H1 (cell line): Measurements from ENCODE around the gene ELFN2. TPM values are rescaled to one million over a fixed set of nuclear protein-coding genes. Genes with fewer than 3 reads are reported as not detected.
A peak's percentile ranks its signal among the peaks of the same experiment; 100 is the strongest.

ENCODE experiments used
- CTCF ChIA-PET: fragments of 300-600 bp; sonication (Branson Sonifier 250); formaldehyde crosslinking; loops from one replicate; lab custom pipeline; 2021; ENCODE audit not compliant: partially characterized antibody; lab: Charles Lee
- POLR2A ChIA-PET: fragments of 300-600 bp; sonication (Branson Sonifier 250); formaldehyde crosslinking; loops from one replicate; lab custom pipeline; 2021; ENCODE audit warnings: inconsistent platforms; ENCODE audit not compliant: partially characterized antibody; lab: Charles Lee
- DNase-seq, 2 experiments: peaks; one replicate each; pipeline versions ENCODE4 v3.0.0 to v3.0.0-alpha.2; 2010 to 2022; ENCODE audit warnings: low spot score in 2 of 2, low read depth in 1 of 2, mixed read lengths in 1 of 2
- FAIRE-seq: peaks from 2 replicates; lab custom pipeline; 2011; peaks lifted over from hg19 to GRCh38; lab: Jason Lieb, UNC
- H2AFZ ChIP-seq: 2 replicates; pipeline ENCODE4 v1.8.1; 2012; ENCODE audit warnings: low read length, inconsistent platforms
- H2AK5ac ChIP-seq: 2 replicates; pipeline ENCODE4 v1.6.1; 2013; ENCODE audit warnings: low read depth, low read length
- H2BK120ac ChIP-seq: replicated peaks from 2 replicates; pipeline ENCODE3; 2013; ENCODE audit warnings: low read depth, low read length, inconsistent platforms
- H2BK12ac ChIP-seq: 2 replicates; pipeline ENCODE4 v1.6.1; 2013; ENCODE audit warnings: low read depth, low read length
- H2BK15ac ChIP-seq: 2 replicates; pipeline ENCODE4 v1.6.1; 2013; ENCODE audit warnings: low read length
- H2BK20ac ChIP-seq: 2 replicates; pipeline ENCODE4 v1.6.1; 2013; ENCODE audit warnings: low read length
- H2BK5ac ChIP-seq: 2 replicates; pipeline ENCODE4 v1.6.1; 2013; ENCODE audit warnings: low read depth, low read length
- H3K14ac ChIP-seq: 2 replicates; pipeline ENCODE4 v1.6.1; 2013; ENCODE audit warnings: inconsistent platforms; ENCODE audit not compliant: insufficient read length
- H3K18ac ChIP-seq: 2 replicates; pipeline ENCODE4 v1.6.1; 2013; ENCODE audit warnings: low read length; ENCODE audit errors: extremely low read depth
- H3K23ac ChIP-seq: 2 replicates; pipeline ENCODE4 v1.6.1; 2013; ENCODE audit warnings: inconsistent platforms; ENCODE audit not compliant: insufficient read length
- H3K23me2 ChIP-seq: 2 replicates; pipeline ENCODE4 v1.6.1; 2013; ENCODE audit warnings: low read depth, low read length
- H3K27ac ChIP-seq: 2 replicates; pipeline ENCODE4 v1.6.1; 2011; ENCODE audit warnings: low read depth, low read length, inconsistent platforms
- H3K27me3 ChIP-seq, 4 experiments: replicated peaks in 1 of 4; 1 replicate in 1 of 4; 2 replicates in 3 of 4; pipeline versions ENCODE4 v1.6.1 to v1.8.1; 2011 to 2013; ENCODE audit warnings: low read length in 3 of 4, mild to moderate bottlenecking in 3 of 4, inconsistent platforms in 2 of 4, mixed read lengths in 2 of 4, moderate library complexity in 1 of 4; ENCODE audit not compliant: control insufficient read depth in 3 of 4, insufficient read depth in 3 of 4; ENCODE audit errors: extremely low read depth in 1 of 4
- H3K36me3 ChIP-seq, 4 experiments: 2 replicates each; pipeline versions ENCODE4 v1.6.1 to v1.8.1; 2011 to 2013; ENCODE audit warnings: mild to moderate bottlenecking in 4 of 4, low read length in 3 of 4, moderate library complexity in 2 of 4, control low read depth in 1 of 4, inconsistent platforms in 1 of 4; ENCODE audit not compliant: insufficient read depth in 4 of 4, control insufficient read depth in 2 of 4
- H3K4ac ChIP-seq: replicated peaks from 2 replicates; pipeline ENCODE3; 2013; ENCODE audit warnings: low read length, low read depth, mixed read lengths, inconsistent platforms; ENCODE audit not compliant: insufficient read length
- H3K4me1 ChIP-seq, 4 experiments: replicated peaks in 1 of 4; 1 replicate in 1 of 4; 2 replicates in 3 of 4; pipeline versions ENCODE4 v1.6.1 to v1.8.1; 2011 to 2013; ENCODE audit warnings: low read length in 3 of 4, inconsistent platforms in 2 of 4, mixed read lengths in 1 of 4; ENCODE audit not compliant: insufficient read depth in 4 of 4, control insufficient read depth in 3 of 4
- H3K4me2 ChIP-seq, 2 experiments: 2 replicates each; pipeline versions ENCODE4 v1.6.1 to v1.8.1; 2011 to 2013; ENCODE audit warnings: low read depth in 2 of 2, low read length in 2 of 2, control low read depth in 1 of 2, inconsistent platforms in 1 of 2, mild to moderate bottlenecking in 1 of 2; ENCODE audit not compliant: insufficient read depth in 1 of 2
- H3K4me3 ChIP-seq, 4 experiments: fragments of 200-600, 300-600 bp in 1 of 4; sonication (generic), shearing (Covaris generic), sonication (Bioruptor Twin) in 1 of 4; 2 replicates each; pipeline versions ENCODE4 v1.5.1 to v1.8.1; 2011 to 2016; ENCODE audit warnings: low read length in 4 of 4, low read depth in 3 of 4, control low read depth in 2 of 4, inconsistent platforms in 2 of 4, mild to moderate bottlenecking in 2 of 4, mixed read lengths in 1 of 4, moderate library complexity in 1 of 4; ENCODE audit not compliant: insufficient read depth in 2 of 4; ENCODE audit errors: extremely low read depth in 1 of 4
- H3K56ac ChIP-seq: replicated peaks from 2 replicates; pipeline ENCODE3; 2013; ENCODE audit warnings: low read depth, mild to moderate bottlenecking, mixed read lengths, low read length, inconsistent platforms; ENCODE audit not compliant: insufficient read length
- H3K79me1 ChIP-seq: 2 replicates; pipeline ENCODE4 v1.6.1; 2013; ENCODE audit warnings: low read depth, low read length, control low read depth
- H3K79me2 ChIP-seq, 2 experiments: 2 replicates each; pipeline versions ENCODE4 v1.6.1 to v1.8.1; 2012 to 2013; ENCODE audit warnings: low read length in 2 of 2, mild to moderate bottlenecking in 2 of 2, inconsistent platforms in 1 of 2; ENCODE audit not compliant: insufficient read depth in 2 of 2, control insufficient read depth in 1 of 2
- H3K9ac ChIP-seq, 4 experiments: replicated peaks in 1 of 4; 1 replicate in 1 of 4; 2 replicates in 3 of 4; pipeline versions ENCODE4 v1.6.1 to v1.8.1; 2011 to 2013; ENCODE audit warnings: low read depth in 3 of 4, low read length in 3 of 4, control low read depth in 2 of 4, mild to moderate bottlenecking in 2 of 4, moderate library complexity in 2 of 4, inconsistent platforms in 1 of 4; ENCODE audit errors: extremely low read depth in 1 of 4
- H3K9me3 ChIP-seq, 2 experiments: 2 replicates each; pipeline versions ENCODE4 v1.6.1 to v1.8.1; 2012 to 2013; ENCODE audit warnings: mild to moderate bottlenecking in 2 of 2, moderate library complexity in 2 of 2, control low read depth in 1 of 2, inconsistent platforms in 1 of 2, low read depth in 1 of 2, low read length in 1 of 2, mixed read lengths in 1 of 2; ENCODE audit not compliant: insufficient read depth in 2 of 2
- H4K20me1 ChIP-seq, 2 experiments: replicated peaks in 1 of 2; 2 replicates each; pipeline versions ENCODE3 to v1.8.1; 2011 to 2013; ENCODE audit warnings: inconsistent platforms in 2 of 2, low read length in 2 of 2, mild to moderate bottlenecking in 1 of 2; ENCODE audit not compliant: insufficient read depth in 2 of 2, control insufficient read depth in 1 of 2
- H4K5ac ChIP-seq: 2 replicates; pipeline ENCODE4 v1.6.1; 2013; ENCODE audit warnings: low read length, low read depth, mixed read lengths, inconsistent platforms; ENCODE audit not compliant: insufficient read length
- H4K8ac ChIP-seq: 2 replicates; pipeline ENCODE4 v1.8.0; 2013; ENCODE audit warnings: mild to moderate bottlenecking, moderate library complexity, low read length, inconsistent platforms; ENCODE audit not compliant: insufficient read depth; ENCODE audit errors: extremely low read depth
- H4K91ac ChIP-seq: replicated peaks from 2 replicates; pipeline ENCODE3; 2013; ENCODE audit warnings: low read length, mixed read lengths, inconsistent platforms; ENCODE audit not compliant: insufficient read length
- KDM1A ChIP-seq: fragments of 200-600, 300-600 bp; sonication (generic); IDR thresholded peaks from 2 replicates; pipeline ENCODE4 v1.7.1; 2016; ENCODE audit warnings: mild to moderate bottlenecking, low read length, borderline replicate concordance
- SP2 ChIP-seq: IDR thresholded peaks from 2 replicates; pipeline ENCODE4 v1.6.1; 2012; ENCODE audit warnings: mild to moderate bottlenecking, low read length, inconsistent platforms
- WGBS, 2 experiments: shearing (Covaris generic) in 1 of 2; methylation state at CpG; one replicate each; pipeline versions ENCODE4 v1.1.6 to v1.1.7; 2013 to 2015; ENCODE audit warnings: low lambda C conversion rate in 2 of 2, mixed read lengths in 2 of 2, inconsistent platforms in 1 of 2, low coverage in 1 of 2, missing lambda C conversion rate in 1 of 2; ENCODE audit not compliant: insufficient replicate concordance in 2 of 2, insufficient coverage in 1 of 2, insufficient read length in 1 of 2; ENCODE audit errors: extremely low coverage in 1 of 2, missing lambda C conversion rate in 1 of 2; 5-methylcytosine and 5-hydroxymethylcytosine counted together
- polyA plus RNA-seq, 7 experiments: library from polyadenylated mRNA; depleted of rRNA in 3 of 7; stranded (reverse) in 5 of 7; unstranded in 2 of 7; fragments of >200 nt in 5 of 7; fragments of 200-250 nt in 2 of 7; gene quantifications; 1 replicate in 5 of 7; 2 replicates in 1 of 7; 4 replicates in 1 of 7; pipeline versions ENCODE4 v1.2.1 to v1.2.3, GENCODE V29; 2011 to 2013; ENCODE audit warnings: missing spikeins in 2 of 7, mixed read lengths in 2 of 7
- total RNA-seq: library from RNA; stranded (reverse); fragmentation: NEBNext Ultra II Directional; extraction: Animal tissue kit (Norgen Biotek cat#: 25700); gene quantifications from 2 replicates; pipeline ENCODE4 v1.2.1, GENCODE V29; 2021

The ELFN2 gene
- total and polyA plus RNA-seq, 2 of the 8 experiments (the other 6 are each of a cell fraction or from before 2014, with no cell fraction given) = 0.63 to 0.88 TPM

GRCh38 chr22:37342065-37342464 lies 85.2 kb downstream of the ELFN2 start:
- CTCF ChIA-PET = interaction anchor here (0.9 to 2.2 kb wide), 4 partner anchors 12 to 220 kb away, joined by 3 to 7 read pairs (median 3); no protein-coding TSS in a partner anchor
- H2BK5ac ChIP-seq = no peak overlapping the region

More at GRCh38 chr22:37342065-37342464, 85.2 kb downstream of the ELFN2 start:
- Histone ChIP-seq H3K9ac (no peak overlapping the region), H3K79me2 (no peaks in the 10 kb centered on the region), H3K27ac (no peak overlapping the region), H3K18ac (no peak overlapping the region), H3K27me3 (peaks cover 0 to 3% (median 0%) of the 10 kb centered on the region in 4 experiments; a peak in 3 of 7 replicates), H2BK120ac (no peak overlapping the region), H3K23me2 (no peaks in the 10 kb centered on the region; the same call in 1 of the 2 replicates), H4K8ac (no peak overlapping the region; the same call in 1 of the 2 replicates), H3K4me1 (peaks cover 0 to 18% (median 9%) of the 10 kb centered on the region in 4 experiments; a peak in 5 of 7 replicates), H2BK20ac (no peak overlapping the region), H3K36me3 (no peaks in the 10 kb centered on the region), H2BK15ac (0 out of 2 replicates have a peak overlapping the region, but pooled peaks have one; percentile 46), H2BK12ac (peak overlapping the region; percentile 14; the same call in 1 of the 2 replicates), H3K23ac (no peak overlapping the region), H4K20me1 (no peaks in the 10 kb centered on the region), H3K4ac (peak overlapping the region; percentile 5), H2AK5ac (no peak overlapping the region), H3K4me3 (no peak overlapping the region), H3K9me3 (no peaks in the 10 kb centered on the region), H3K79me1 (no peaks in the 10 kb centered on the region; the same call in 1 of the 2 replicates), H3K4me2 (no peak overlapping the region), H4K5ac (no peak overlapping the region), H3K14ac (no peak overlapping the region), H2AFZ (no peak overlapping the region), H3K56ac (no peak overlapping the region), H4K91ac (peak overlapping the region; percentile 17)
- 53% methylated on average over 6 of the region's 6 CpGs; no CpG with 5 or more reads in 1 of the 2 experiments for WGBS, 2 experiments
- no peak for TF ChIP-seq SP2
- TF ChIP-seq KDM1A = peak; percentile 79; the same call in 1 of the 2 replicates
- no peak for DNase-seq
- no peak for FAIRE-seq
- POLR2A ChIA-PET = interaction anchor here (2.2 kb wide), 1 partner anchor 11 kb away, joined by 9 read pairs; no protein-coding TSS in a partner anchor
